Lower leg skin (tissue), 4 donors: ENCODE data around the gene VWA8. TPM values are rescaled to one million over a fixed set of nuclear protein-coding genes. Genes with fewer than 3 reads are reported as not detected.

Source experiments
- DNase-seq, 2 donors: peaks; one replicate each; pipeline ENCODE4 v3.0.0-alpha.2; 2019; ENCODE audit warnings: low spot score in 2 of 2
- H3K4me3 ChIP-seq: fragments of 200-600 bp; sonication (generic); 2 replicates; pipeline ENCODE4 v1.5.1; 2017; ENCODE audit warnings: mild to moderate bottlenecking, low read depth; ENCODE audit not compliant: poor library complexity, severe bottlenecking
- POLR2A ChIP-seq, 2 donors: fragments of 450-650 bp; IDR thresholded peaks; one replicate each; pipeline ENCODE4 v1.6.1; 2016 to 2017; ENCODE audit warnings: antibody characterized with exemption in 2 of 2, mild to moderate bottlenecking in 1 of 2, moderate library complexity in 1 of 2
- WGBS, 2 donors: methylation state at CpG; one replicate each; pipeline ENCODE4 v1.1.5; 2018; 5-methylcytosine and 5-hydroxymethylcytosine counted together
- intact Hi-C: fragments of 100-400 bp; cut with DNase I; formaldehyde crosslinking; loops from one replicate; pipeline ENCODE4 v1.15.0; 2023; ENCODE audit warnings: low total_unique reads
- total RNA-seq, 4 donors: library from RNA; depleted of rRNA; stranded (reverse); fragments of >200 nt; gene quantifications; one replicate each; pipeline ENCODE4 v1.1.0, GENCODE V29; 2016
- TF ChIP-seq, protein P1 (sequence below), 3 donors: fragments of 450-650 bp; IDR thresholded peaks; one replicate each; pipeline ENCODE4 v1.5.1; 2016; ENCODE audit warnings: antibody characterized with exemption in 3 of 3, mild to moderate bottlenecking in 3 of 3, moderate library complexity in 2 of 3

Gene VWA8
- total RNA-seq, 4 donors from 2014 or later: 11.8 to 22.0 (median 15.1) TPM

DNA sequence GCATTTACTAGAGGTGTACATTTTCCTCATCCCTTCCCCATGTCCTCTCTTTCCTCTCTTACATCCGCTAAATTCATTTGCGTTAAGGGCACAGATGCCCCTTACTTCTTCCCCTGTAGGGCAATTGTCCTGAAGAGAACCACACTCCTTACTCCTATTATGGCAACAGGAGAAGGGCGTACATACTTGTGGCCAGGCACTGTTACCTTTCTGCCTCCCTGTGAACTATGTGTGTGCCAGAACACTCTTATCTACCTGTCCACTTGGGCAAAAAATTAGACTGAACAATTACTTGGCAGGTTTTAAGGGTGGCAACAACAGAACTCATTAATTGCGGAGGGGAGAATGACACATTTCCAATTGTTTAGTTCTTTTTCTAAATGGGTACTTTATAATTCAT is 351.1 kb downstream of the VWA8 start:
- intact Hi-C loops: no loop called here
- no peak overlapping the region for H3K4me3 ChIP-seq
- 86 to 88% methylated on average over 4 of the region's 4 CpGs for WGBS, 2 donors

DNA sequence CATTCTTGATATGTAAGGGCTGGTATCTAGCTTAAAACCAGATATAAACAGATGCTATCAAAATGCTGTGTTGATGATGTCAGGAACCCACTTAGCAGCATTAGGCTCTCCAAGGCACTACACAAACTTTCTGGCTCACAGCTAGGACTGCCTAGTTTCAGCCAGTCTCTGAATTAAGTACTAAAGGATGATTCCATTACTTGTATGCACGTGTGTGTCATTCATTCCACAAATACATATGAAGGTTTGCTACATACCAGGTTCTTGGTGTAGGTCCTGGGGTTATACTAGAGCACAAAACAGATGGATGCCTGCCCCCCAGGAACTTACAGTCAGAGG is 352.1 kb downstream of the VWA8 start:
- 74 to 90% methylated on average over 1 of the region's 1 CpG for WGBS, 2 donors
- no peak for DNase-seq
- TF ChIP-seq, protein P1, sequence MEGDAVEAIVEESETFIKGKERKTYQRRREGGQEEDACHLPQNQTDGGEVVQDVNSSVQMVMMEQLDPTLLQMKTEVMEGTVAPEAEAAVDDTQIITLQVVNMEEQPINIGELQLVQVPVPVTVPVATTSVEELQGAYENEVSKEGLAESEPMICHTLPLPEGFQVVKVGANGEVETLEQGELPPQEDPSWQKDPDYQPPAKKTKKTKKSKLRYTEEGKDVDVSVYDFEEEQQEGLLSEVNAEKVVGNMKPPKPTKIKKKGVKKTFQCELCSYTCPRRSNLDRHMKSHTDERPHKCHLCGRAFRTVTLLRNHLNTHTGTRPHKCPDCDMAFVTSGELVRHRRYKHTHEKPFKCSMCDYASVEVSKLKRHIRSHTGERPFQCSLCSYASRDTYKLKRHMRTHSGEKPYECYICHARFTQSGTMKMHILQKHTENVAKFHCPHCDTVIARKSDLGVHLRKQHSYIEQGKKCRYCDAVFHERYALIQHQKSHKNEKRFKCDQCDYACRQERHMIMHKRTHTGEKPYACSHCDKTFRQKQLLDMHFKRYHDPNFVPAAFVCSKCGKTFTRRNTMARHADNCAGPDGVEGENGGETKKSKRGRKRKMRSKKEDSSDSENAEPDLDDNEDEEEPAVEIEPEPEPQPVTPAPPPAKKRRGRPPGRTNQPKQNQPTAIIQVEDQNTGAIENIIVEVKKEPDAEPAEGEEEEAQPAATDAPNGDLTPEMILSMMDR (IDR thresholded peaks at IDR 0.05): no peak
- no peak for TF ChIP-seq POLR2A (IDR thresholded peaks at IDR 0.05)
- intact Hi-C loops: no loop called here
- no peak overlapping the region for H3K4me3 ChIP-seq

More for the DNA sequence above, 351.1 kb downstream of the VWA8 start:
- TF ChIP-seq, protein P1 (IDR thresholded peaks at IDR 0.05): no peak
- no peak for TF ChIP-seq POLR2A (IDR thresholded peaks at IDR 0.05)
- DNase-seq: no peak

DNA sequence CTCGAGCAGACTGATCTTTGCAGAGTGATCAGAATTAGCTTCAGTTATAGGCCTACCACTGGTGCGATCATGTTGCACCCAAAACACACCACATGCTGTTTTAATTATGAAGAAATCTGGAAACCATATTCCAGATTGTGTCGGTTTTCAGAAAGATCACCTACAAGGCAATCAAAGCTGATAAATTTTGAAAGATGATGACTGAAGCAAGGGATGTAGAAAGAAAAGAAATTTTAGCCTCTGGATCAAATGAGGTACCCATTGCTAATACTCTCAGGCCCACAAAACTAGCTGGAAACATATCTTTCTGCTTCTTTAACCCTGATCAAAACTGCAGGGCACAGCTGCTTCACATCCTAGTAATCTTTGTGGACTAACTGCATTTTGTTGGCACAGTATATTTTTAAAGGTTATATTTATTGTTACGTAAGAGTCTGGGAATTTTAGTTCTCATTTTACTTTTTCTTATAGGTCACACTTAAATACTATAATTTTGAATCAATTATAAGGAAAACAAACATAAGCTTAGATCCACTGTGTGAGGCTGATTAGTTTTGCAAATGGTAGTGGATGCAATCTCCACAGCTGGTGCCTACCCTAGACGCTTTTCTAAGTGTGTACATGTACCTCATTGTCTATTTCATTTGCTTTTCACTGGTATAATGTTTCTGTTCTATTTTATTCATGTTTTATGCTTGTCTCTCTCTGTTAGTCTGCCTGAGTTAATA is 352.6 kb downstream of the VWA8 start:
- WGBS, 2 donors: 78 to 80% methylated on average over 5 of the region's 5 CpGs
- intact Hi-C loops: no loop called here
- no peak for DNase-seq
- no peak overlapping the region for H3K4me3 ChIP-seq
- TF ChIP-seq, protein P1 (IDR thresholded peaks at IDR 0.05): no peak
- no peak for TF ChIP-seq POLR2A (IDR thresholded peaks at IDR 0.05)

DNA sequence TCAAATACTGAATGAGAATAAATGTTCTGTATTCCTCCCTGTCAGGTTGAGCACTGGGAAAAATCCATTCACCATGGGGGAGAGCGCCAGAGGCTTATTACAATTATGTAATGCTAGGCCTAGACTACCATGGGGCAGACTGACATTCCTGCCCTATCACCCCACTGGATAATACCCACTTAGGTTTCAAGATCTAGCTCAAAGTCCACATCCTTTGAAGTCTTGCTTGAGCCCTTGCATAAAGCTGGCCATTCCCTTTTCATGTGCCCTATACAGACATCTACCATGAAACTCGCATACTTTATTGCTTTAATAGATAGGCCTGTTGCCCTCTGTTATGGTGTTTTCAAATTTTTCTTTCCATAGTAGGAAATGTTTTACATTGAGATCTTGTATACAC is 354.3 kb downstream of the VWA8 start:
- WGBS, 2 donors: 96 to 99% methylated on average over 2 of the region's 2 CpGs
- intact Hi-C loops: no loop called here
- DNase-seq: no peak

DNA sequence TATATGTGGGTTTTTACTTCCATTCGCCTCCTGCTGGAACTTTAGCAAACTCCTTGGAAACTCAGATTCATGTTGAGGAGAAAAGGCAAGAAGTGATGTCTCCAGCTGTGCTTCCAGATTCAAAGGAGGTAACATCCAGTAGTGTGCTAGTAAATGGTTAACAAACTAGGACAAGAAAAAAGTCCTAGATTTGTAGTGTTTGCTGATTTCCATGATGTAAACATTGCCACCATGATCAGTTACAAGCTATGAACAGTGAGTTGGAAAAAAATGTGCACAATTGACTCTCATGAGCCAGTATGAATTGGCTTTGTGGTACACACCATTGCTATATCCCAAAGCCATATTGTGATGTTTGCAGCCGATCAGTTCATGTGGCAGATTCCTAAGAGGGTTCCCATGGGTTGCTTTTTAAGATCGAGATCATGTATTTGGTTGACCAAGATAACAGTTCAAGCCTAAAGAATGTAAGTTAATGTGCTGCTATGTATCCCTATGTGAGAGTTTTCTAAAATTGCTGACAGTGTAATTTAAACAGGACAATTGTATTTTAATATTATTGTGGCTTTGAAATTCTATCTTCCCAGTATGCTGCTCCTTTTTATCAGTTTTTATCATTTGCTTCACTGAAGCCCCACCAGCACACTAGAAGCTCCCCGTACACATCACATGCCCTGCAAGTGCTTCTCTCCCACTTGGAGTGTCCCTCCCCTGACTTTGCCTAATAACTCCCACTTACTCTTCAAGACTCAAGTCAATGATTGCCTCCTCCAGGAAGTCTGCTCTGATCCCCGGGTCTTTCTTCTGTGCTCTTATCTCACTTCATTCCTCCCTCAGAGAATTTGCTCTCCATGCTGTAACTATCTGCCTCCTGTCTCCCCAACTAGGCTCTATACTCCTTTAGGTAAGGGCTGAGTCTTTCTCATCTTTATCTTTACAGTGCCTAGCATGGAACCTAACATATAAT is 355.3 kb downstream of the VWA8 start:
- no peak overlapping the region for H3K4me3 ChIP-seq
- WGBS, 2 donors: 94% methylated on average over 5 of the region's 5 CpGs
- TF ChIP-seq, protein P1 (IDR thresholded peaks at IDR 0.05): no peak
- no peak for TF ChIP-seq POLR2A (IDR thresholded peaks at IDR 0.05)
- intact Hi-C loops: no loop called here
- no peak for DNase-seq

More for the DNA sequence above, 354.3 kb downstream of the VWA8 start:
- no peak overlapping the region for H3K4me3 ChIP-seq
- TF ChIP-seq, protein P1 (IDR thresholded peaks at IDR 0.05): no peak
- no peak for TF ChIP-seq POLR2A (IDR thresholded peaks at IDR 0.05)
